OCI-M1 (cell line): ENCODE data around the gene RAPGEF4.

Experiments
- DNase-seq: peaks from one replicate; lab custom pipeline; 2025; lab: John Stamatoyannopoulos, UW

The RAPGEF4 gene

GRCh38 chr2:172735582-172736423 is at the start of gene RAPGEF4:
Gene RAPGEF4, plus strand, starts transcription at chr2:172735845. Its CDS starts 139 bp downstream, at chr2:172735984.
- no peak for DNase-seq

- peak; percentile 27 for DNase-seq
Measured at GRCh38 chr2:172693037-172693436, 42.6 kb upstream of the RAPGEF4 start.

- DNase-seq, result no peak
Measured at GRCh38 chr2:172693529-172694455, 41.9 kb upstream of the RAPGEF4 start.

GRCh38 chr2:172697296-172697695 is 38.3 kb upstream of the RAPGEF4 start:
- DNase-seq, result peak; percentile 72

GRCh38 chr2:172698041-172698863 is 37.4 kb upstream of the RAPGEF4 start:
- DNase-seq, result peak; percentile 68

GRCh38 chr2:172701250-172701649 is 34.4 kb upstream of the RAPGEF4 start:
- DNase-seq, result no peak

- DNase-seq, result no peak
Measured at GRCh38 chr2:172702451-172702850, 33.2 kb upstream of the RAPGEF4 start.

GRCh38 chr2:172704072-172704936 is 31.3 kb upstream of the RAPGEF4 start:
- peak; percentile 64 for DNase-seq

GRCh38 chr2:172705352-172705751 is 30.3 kb upstream of the RAPGEF4 start:
- DNase-seq, result no peak

- DNase-seq, result no peak
Measured at GRCh38 chr2:172708247-172708646, 27.4 kb upstream of the RAPGEF4 start.

- DNase-seq, result no peak
Measured at GRCh38 chr2:172709566-172710291, 25.9 kb upstream of the RAPGEF4 start.

- peak; percentile 70 for DNase-seq
Measured at GRCh38 chr2:172710584-172711047, 25.0 kb upstream of the RAPGEF4 start.

- no peak for DNase-seq
Measured at GRCh38 chr2:172711110-172711509, 24.5 kb upstream of the RAPGEF4 start.

- DNase-seq, result no peak
Measured at GRCh38 chr2:172712251-172712650, 23.4 kb upstream of the RAPGEF4 start.

- DNase-seq, result no peak
Measured at GRCh38 chr2:172713365-172713875, 22.2 kb upstream of the RAPGEF4 start.

GRCh38 chr2:172722481-172722880 is 13.2 kb upstream of the RAPGEF4 start:
- no peak for DNase-seq

GRCh38 chr2:172723286-172723685 is 12.4 kb upstream of the RAPGEF4 start:
- no peak for DNase-seq

- DNase-seq, result no peak
Measured at GRCh38 chr2:172724724-172725123, 10.9 kb upstream of the RAPGEF4 start.

- DNase-seq, result no peak
Measured at GRCh38 chr2:172725284-172725683, 10.4 kb upstream of the RAPGEF4 start.

GRCh38 chr2:172725746-172726145 is 9.9 kb upstream of the RAPGEF4 start:
- DNase-seq, result no peak
